OCI-LY1 (cell line): ENCODE results near the gene SHROOM3.

Source experiments
- H2AFZ ChIP-seq: fragments of 200-600 bp; sonication (generic), shearing (Covaris generic); 2 replicates; pipeline ENCODE4 v1.6.0; 2014; ENCODE audit warnings: antibody characterized with exemption, mild to moderate bottlenecking, low read length
- H3F3A ChIP-seq: fragments of 200-600 bp; sonication (generic), shearing (Covaris generic); 2 replicates; pipeline ENCODE4 v1.6.0; 2014; ENCODE audit warnings: mild to moderate bottlenecking, antibody characterized with exemption, low read length, moderate library complexity; ENCODE audit not compliant: insufficient read depth
- H3K27ac ChIP-seq: fragments of 200-600 bp; sonication (generic); 2 replicates; pipeline ENCODE4 v1.5.1; 2014; ENCODE audit warnings: low read length, mixed run types, mild to moderate bottlenecking, low read depth; ENCODE audit not compliant: poor library complexity, severe bottlenecking
- H3K27me3 ChIP-seq: fragments of 200-600 bp; sonication (generic); 2 replicates; pipeline ENCODE4 v1.6.0; 2014; ENCODE audit warnings: antibody characterized with exemption, mild to moderate bottlenecking, low read length, moderate library complexity; ENCODE audit not compliant: insufficient read depth
- H3K36me3 ChIP-seq: fragments of 200-600 bp; sonication (generic); 2 replicates; pipeline ENCODE4 v1.6.1; 2014; ENCODE audit warnings: mild to moderate bottlenecking, antibody characterized with exemption, low read length, moderate library complexity, mixed read lengths; ENCODE audit not compliant: insufficient read depth
- H3K4me1 ChIP-seq: fragments of 200-600 bp; sonication (generic); 2 replicates; pipeline ENCODE4 v1.5.1; 2014; ENCODE audit warnings: mild to moderate bottlenecking, low read length, moderate library complexity; ENCODE audit not compliant: insufficient read depth, severe bottlenecking
- H3K4me2 ChIP-seq: fragments of 200-600 bp; sonication (generic), shearing (Covaris generic); 2 replicates; pipeline ENCODE4 v1.6.1; 2014; ENCODE audit warnings: low read length
- H3K4me3 ChIP-seq: fragments of 200-600 bp; sonication (generic); 2 replicates; pipeline ENCODE4 v1.5.1; 2014; ENCODE audit warnings: low read length, low read depth, mild to moderate bottlenecking, mixed read lengths; ENCODE audit not compliant: poor library complexity, severe bottlenecking
- H3K79me2 ChIP-seq: fragments of 200-600 bp; shearing (Covaris generic); 2 replicates; pipeline ENCODE4 v1.6.1; 2016; ENCODE audit warnings: mixed run types, low read length, mixed read lengths; ENCODE audit not compliant: insufficient read depth
- H3K9ac ChIP-seq: fragments of 200-600 bp; sonication (generic), shearing (Covaris generic); 2 replicates; pipeline ENCODE4 v1.6.1; 2014; ENCODE audit warnings: mild to moderate bottlenecking, low read length, mixed read lengths
- H3K9me2 ChIP-seq: fragments of 200-600 bp; sonication (generic), shearing (Covaris generic); 2 replicates; pipeline ENCODE4 v1.6.1; 2014; ENCODE audit warnings: low read depth, mild to moderate bottlenecking, low read length, mixed read lengths
- H3K9me3 ChIP-seq: fragments of 200-600 bp; shearing (Covaris generic); 2 replicates; pipeline ENCODE4 v1.6.1; 2014; ENCODE audit warnings: low read length, mixed read lengths
- H4K20me1 ChIP-seq: fragments of 200-600 bp; sonication (generic), shearing (Covaris generic); 2 replicates; pipeline ENCODE4 v1.6.0; 2016; ENCODE audit warnings: mild to moderate bottlenecking, low read length; ENCODE audit not compliant: insufficient read depth
- CTCF ChIP-seq: fragments of 200-600 bp; sonication (generic), shearing (Covaris generic); IDR thresholded peaks from 2 replicates; pipeline ENCODE4 v1.5.1; 2017; ENCODE audit warnings: mild to moderate bottlenecking, antibody characterized with exemption, low read length, moderate library complexity, mixed read lengths
- EZH2 ChIP-seq: fragments of 200-600 bp; sonication (generic), shearing (Covaris generic); IDR thresholded peaks from 2 replicates; pipeline ENCODE4 v1.8.0; 2017; ENCODE audit warnings: borderline replicate concordance, mixed run types, mild to moderate bottlenecking, antibody characterized with exemption, low read length, moderate library complexity, mixed read lengths

SHROOM3 gene

DNA sequence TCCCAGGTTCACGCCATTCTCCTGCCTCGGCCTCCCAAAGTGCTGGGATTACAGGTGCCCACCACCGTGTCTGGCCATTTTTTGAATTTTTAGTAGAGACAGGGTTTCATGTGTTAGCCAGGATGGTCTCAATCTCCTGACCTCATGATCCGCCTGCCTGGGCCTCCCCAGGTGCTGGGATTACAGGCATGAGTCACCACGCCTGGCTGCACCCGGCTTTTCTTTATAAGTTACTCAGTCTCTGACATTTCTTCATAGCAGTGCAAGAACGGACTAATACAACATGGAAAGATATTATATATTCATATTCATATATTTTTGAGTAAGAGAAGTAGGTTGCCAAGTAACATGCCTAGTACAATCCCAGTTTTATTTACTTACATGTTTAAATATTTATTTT lies 22.9 kb downstream of the SHROOM3 start:
- Histone ChIP-seq H3K4me2 (no peak overlapping the region), H3K9ac (no peak overlapping the region), H3K79me2 (no peaks in the 10 kb centered on the region), H3F3A (no peaks in the 10 kb centered on the region), H2AFZ (no peak overlapping the region), H3K36me3 (no peaks in the 10 kb centered on the region), H4K20me1 (no peaks in the 10 kb centered on the region), H3K4me3 (no peak overlapping the region), H3K27me3 (no peaks in the 10 kb centered on the region), H3K9me2 (no peaks in the 10 kb centered on the region), H3K9me3 (no peaks in the 10 kb centered on the region), H3K27ac (no peak overlapping the region), H3K4me1 (no peaks in the 10 kb centered on the region)
- TF ChIP-seq CTCF: no peak
- TF ChIP-seq EZH2: no peak

GRCh38 chr4:76458297-76458696 lies 23.3 kb downstream of the SHROOM3 start:
- Histone ChIP-seq H3K9me3 (no peaks in the 10 kb centered on the region), H3K9ac (no peak overlapping the region), H3K79me2 (no peaks in the 10 kb centered on the region), H3K4me2 (no peak overlapping the region), H3K27ac (no peak overlapping the region), H2AFZ (no peak overlapping the region), H4K20me1 (no peaks in the 10 kb centered on the region), H3K36me3 (no peaks in the 10 kb centered on the region), H3F3A (no peaks in the 10 kb centered on the region), H3K27me3 (no peaks in the 10 kb centered on the region), H3K4me1 (no peaks in the 10 kb centered on the region), H3K9me2 (no peaks in the 10 kb centered on the region), H3K4me3 (no peak overlapping the region)
- TF ChIP-seq EZH2 (no peak), CTCF (no peak)

- H2AFZ ChIP-seq: no peak overlapping the region
- no peak overlapping the region for H3K9ac ChIP-seq
- H3K79me2 ChIP-seq: no peaks in the 10 kb centered on the region
- no peaks in the 10 kb centered on the region for H3K9me2 ChIP-seq
- H3F3A ChIP-seq: no peaks in the 10 kb centered on the region
- H3K27ac ChIP-seq: no peak overlapping the region
- H3K4me1 ChIP-seq: no peaks in the 10 kb centered on the region
- no peaks in the 10 kb centered on the region; the same call in 1 of the 2 replicates for H3K9me3 ChIP-seq
- H4K20me1 ChIP-seq: no peaks in the 10 kb centered on the region
- H3K36me3 ChIP-seq: no peaks in the 10 kb centered on the region
- H3K4me2 ChIP-seq: no peak overlapping the region
- no peaks in the 10 kb centered on the region for H3K27me3 ChIP-seq
- TF ChIP-seq EZH2 (no peak), CTCF (no peak)
- no peak overlapping the region for H3K4me3 ChIP-seq
Measured at GRCh38 chr4:76458825-76459224, 23.8 kb downstream of the SHROOM3 start.
